GM23338 (cell line): Measurements from ENCODE around the gene CHCHD6. TPM values are rescaled to one million over a fixed set of nuclear protein-coding genes. Genes with fewer than 3 reads are reported as not detected.

Source experiments
- ATAC-seq: fragments of 200-7000 bp; cut with Tn5 transposase; 3 replicates; pipeline ENCODE4 v1.9.1; 2020
- DNase-seq: peaks from one replicate; pipeline ENCODE4 v3.0.0-alpha.2; 2015; ENCODE audit warnings: low spot score
- H2AFZ ChIP-seq: fragments of 200-600 bp; sonication (generic); 2 replicates; pipeline ENCODE4 v1.8.0; 2016; ENCODE audit warnings: antibody characterized with exemption, mild to moderate bottlenecking, moderate library complexity
- H3F3A ChIP-seq: fragments of 200-600 bp; sonication (generic); replicated peaks from 2 replicates; pipeline ENCODE4 v1.8.0; 2017; ENCODE audit warnings: antibody characterized with exemption, mixed run types, low read depth
- H3K27ac ChIP-seq: fragments of 200-600 bp; sonication (generic); 2 replicates; pipeline ENCODE4 v1.6.1; 2016; ENCODE audit warnings: low read depth
- H3K27me3 ChIP-seq: fragments of 200-600 bp; sonication (generic); 2 replicates; pipeline ENCODE4 v1.8.0; 2016; ENCODE audit warnings: mild to moderate bottlenecking, mixed run types, moderate library complexity; ENCODE audit not compliant: insufficient read depth
- H3K36me3 ChIP-seq: fragments of 200-600 bp; sonication (generic); 2 replicates; pipeline ENCODE4 v1.8.0; 2016; ENCODE audit warnings: mild to moderate bottlenecking; ENCODE audit not compliant: insufficient read depth
- H3K4me1 ChIP-seq: fragments of 200-600 bp; sonication (generic); 2 replicates; pipeline ENCODE4 v1.8.0; 2016; ENCODE audit warnings: mild to moderate bottlenecking, moderate library complexity; ENCODE audit not compliant: insufficient read depth
- H3K4me2 ChIP-seq: fragments of 200-600 bp; sonication (generic); 2 replicates; pipeline ENCODE4 v1.7.1; 2017; ENCODE audit warnings: mixed run types
- H3K4me3 ChIP-seq: fragments of 200-600 bp; sonication (generic); 2 replicates; pipeline ENCODE4 v1.6.1; 2016; ENCODE audit warnings: mixed run types
- H3K79me2 ChIP-seq: fragments of 200-600 bp; sonication (generic); replicated peaks from 2 replicates; pipeline ENCODE4 v1.8.0; 2017; ENCODE audit warnings: mild to moderate bottlenecking; ENCODE audit not compliant: insufficient read depth
- H3K9me2 ChIP-seq: fragments of 200-600 bp; sonication (generic); 2 replicates; pipeline ENCODE4 v1.8.0; 2017; ENCODE audit not compliant: insufficient read depth
- H4K20me1 ChIP-seq: fragments of 200-600 bp; sonication (generic); replicated peaks from 2 replicates; pipeline ENCODE4 v1.8.0; 2017; ENCODE audit warnings: mild to moderate bottlenecking; ENCODE audit not compliant: insufficient read depth
- H3K27ac Mint-ChIP-seq: 2 replicates; pipeline ENCODE4 v1.8.0; 2020; ENCODE audit warnings: inconsistent platforms, mild to moderate bottlenecking, moderate library complexity, mixed read lengths
- H3K27me3 Mint-ChIP-seq: 3 replicates; pipeline ENCODE4 v1.8.0; 2022; ENCODE audit warnings: low read depth, mild to moderate bottlenecking, moderate library complexity, mixed read lengths, inconsistent platforms; ENCODE audit not compliant: insufficient read depth, poor library complexity
- H3K36me3 Mint-ChIP-seq: 3 replicates; pipeline ENCODE4 v1.8.0; 2021; ENCODE audit warnings: low read depth, mild to moderate bottlenecking, inconsistent platforms, moderate library complexity, mixed read lengths
- H3K4me1 Mint-ChIP-seq: 3 replicates; pipeline ENCODE4 v1.8.0; 2020; ENCODE audit warnings: mild to moderate bottlenecking, inconsistent platforms, mixed read lengths
- H3K4me3 Mint-ChIP-seq: 3 replicates; pipeline ENCODE4 v1.8.0; 2021; ENCODE audit warnings: moderate library complexity, mild to moderate bottlenecking, inconsistent platforms, mixed read lengths
- H3K9me3 Mint-ChIP-seq: 3 replicates; pipeline ENCODE4 v1.8.0; 2020; ENCODE audit warnings: moderate library complexity, mild to moderate bottlenecking, inconsistent platforms, mixed read lengths
- CTCF ChIP-seq, 2 experiments: fragments of 200-600 bp in 1 of 2; sonication (generic) in 1 of 2; conservative IDR thresholded peaks; 2 replicates each; pipeline versions ENCODE4 v1.5.1 to v1.6.1; 2016 to 2017; ENCODE audit warnings: antibody characterized with exemption in 2 of 2, low read depth in 2 of 2, mild to moderate bottlenecking in 2 of 2, moderate library complexity in 1 of 2
- ETS1 ChIP-seq: IDR thresholded peaks from 2 replicates; pipeline ENCODE4 v1.6.1; 2016; ENCODE audit warnings: antibody characterized with exemption
- EZH2 ChIP-seq: fragments of 200-600 bp; sonication (generic); IDR thresholded peaks from one replicate; pipeline ENCODE4 v1.8.0; 2017; ENCODE audit warnings: antibody characterized with exemption, mild to moderate bottlenecking, low read depth; ENCODE audit not compliant: unreplicated experiment
- JUNB ChIP-seq: IDR thresholded peaks from one replicate; pipeline ENCODE4 v1.6.1; 2016; ENCODE audit warnings: antibody characterized with exemption; ENCODE audit not compliant: unreplicated experiment
- NANOG ChIP-seq: IDR thresholded peaks from 2 replicates; pipeline ENCODE4 v1.6.1; 2016; ENCODE audit warnings: antibody characterized with exemption, borderline replicate concordance
- ZNF114 ChIP-seq: fragments of 250-450 bp; sonication (Bioruptor Pico); IDR thresholded peaks from 2 replicates; pipeline ENCODE4 v1.5.0; 2020; ENCODE audit warnings: mild to moderate bottlenecking, moderate library complexity
- ZNF331 ChIP-seq: fragments of 250-450 bp; sonication (Bioruptor Pico); IDR thresholded peaks from 2 replicates; pipeline ENCODE4 v1.5.0; 2020; ENCODE audit warnings: low read depth, mild to moderate bottlenecking, moderate library complexity
- ZNF462 ChIP-seq: fragments of 250-450 bp; sonication (Bioruptor Pico); IDR thresholded peaks from 2 replicates; pipeline ENCODE4 v1.5.0; 2020; ENCODE audit warnings: mild to moderate bottlenecking, moderate library complexity
- polyA plus RNA-seq: library from polyadenylated mRNA; unstranded; fragments of >200 nt; fragmentation: Nextera tagmentation; extraction: Ambion mirVana; gene quantifications from 2 replicates; pipeline ENCODE4 v1.2.1, GENCODE V29; 2016
- total RNA-seq: library from RNA; depleted of rRNA; stranded (reverse); fragments of >200 nt; shearing (Covaris generic); gene quantifications from 2 replicates; pipeline ENCODE4 v1.2.3, GENCODE V29; 2014

The CHCHD6 gene
- total and polyA plus RNA-seq, 2 experiments from 2014 or later: 28.8 to 43.0 TPM

- no peaks in the 10 kb centered on the region for H3K9me3 Mint-ChIP-seq
- peak; percentile 48 for DNase-seq
- Histone ChIP-seq H3K4me3 (no peak overlapping the region), H3K27me3 (no peaks in the 10 kb centered on the region), H3K4me1 (no peaks in the 10 kb centered on the region; the same call in 1 of the 2 replicates), H3F3A (no peaks in the 10 kb centered on the region), H3K79me2 (peaks cover 30% of the 10 kb centered on the region; the same call in 1 of the 2 replicates), H3K4me2 (no peak overlapping the region), H3K9me2 (no peaks in the 10 kb centered on the region), H3K36me3 (no peaks in the 10 kb centered on the region), H4K20me1 (no peaks in the 10 kb centered on the region; the same call in 1 of the 2 replicates), H2AFZ (no peak overlapping the region), H3K27ac (no peak overlapping the region)
- peaks cover 10% of the 10 kb centered on the region for H3K27me3 Mint-ChIP-seq
- no peak overlapping the region for H3K4me3 Mint-ChIP-seq
- no peak overlapping the region for H3K27ac Mint-ChIP-seq
- ATAC-seq: peak; percentile 17
- TF ChIP-seq JUNB (no peak), CTCF (conservative IDR thresholded peaks at IDR 0.05; ENCODE audit: low read depth in 2 of 2) (peak; percentile 24 to 40; a peak in 3 of 4 replicates), ETS1 (no peak)
- peaks cover 13% of the 10 kb centered on the region for H3K4me1 Mint-ChIP-seq
- H3K36me3 Mint-ChIP-seq: peaks cover 3% of the 10 kb centered on the region; the same call in 2 of the 3 replicates
Observed at GRCh38 chr3:126995926-126996512, 292.0 kb downstream of the CHCHD6 start.

- H3K9me3 Mint-ChIP-seq: no peaks in the 10 kb centered on the region
- TF ChIP-seq ZNF462 (no peak), EZH2 (no peak), NANOG (no peak), ZNF114 (CRISPR knock-in tag) (no peak), ZNF331 (CRISPR knock-in tag) (no peak), ETS1 (no peak), JUNB (no peak)
Observed at GRCh38 chr3:126996905-126997304, 292.9 kb downstream of the CHCHD6 start.

More at GRCh38 chr3:126996905-126997304, 292.9 kb downstream of the CHCHD6 start:
- Histone ChIP-seq H3F3A (no peaks in the 10 kb centered on the region), H3K4me3 (no peak overlapping the region), H3K27ac (no peak overlapping the region), H3K4me1 (peaks cover 5% of the 10 kb centered on the region; the same call in 1 of the 2 replicates), H4K20me1 (no peaks in the 10 kb centered on the region; the same call in 1 of the 2 replicates), H2AFZ (no peak overlapping the region), H3K79me2 (peaks cover 27% of the 10 kb centered on the region; the same call in 1 of the 2 replicates), H3K4me2 (no peak overlapping the region), H3K36me3 (no peaks in the 10 kb centered on the region), H3K27me3 (no peaks in the 10 kb centered on the region), H3K9me2 (no peaks in the 10 kb centered on the region)
- H3K27me3 Mint-ChIP-seq: peaks cover 11% of the 10 kb centered on the region
- no peak for ATAC-seq
- no peak for DNase-seq
- H3K4me1 Mint-ChIP-seq: peaks cover 16% of the 10 kb centered on the region
- H3K4me3 Mint-ChIP-seq: no peak overlapping the region
- H3K27ac Mint-ChIP-seq: no peak overlapping the region
- peaks cover 3% of the 10 kb centered on the region; the same call in 2 of the 3 replicates for H3K36me3 Mint-ChIP-seq
